H9 (cell line): ENCODE measurements around the gene ZNF423. TPM values are rescaled to one million over a fixed set of nuclear protein-coding genes. Genes with fewer than 3 reads are reported as not detected.

Source experiments
- DNase-seq: peaks from one replicate; pipeline ENCODE4 v3.0.0-alpha.2; 2017
- H2AFZ ChIP-seq: one replicate; pipeline ENCODE4 v1.6.1; 2013; ENCODE audit warnings: mild to moderate bottlenecking, low read length, control low read depth, moderate library complexity
- H2AK5ac ChIP-seq: 2 replicates; pipeline ENCODE4 v1.6.1; 2013; ENCODE audit warnings: low read length, control low read depth, mixed read lengths; ENCODE audit not compliant: insufficient read length
- H2BK120ac ChIP-seq: one replicate; pipeline ENCODE4 v1.6.1; 2013; ENCODE audit warnings: low read depth, mild to moderate bottlenecking, low read length, control low read depth, inconsistent platforms; ENCODE audit not compliant: poor library complexity, severe bottlenecking
- H2BK12ac ChIP-seq: 2 replicates; pipeline ENCODE4 v1.6.1; 2013; ENCODE audit warnings: low read length, control low read depth, mixed read lengths, low read depth; ENCODE audit not compliant: insufficient read length
- H2BK15ac ChIP-seq: 2 replicates; pipeline ENCODE4 v1.6.1; 2013; ENCODE audit warnings: low read depth, low read length, control low read depth
- H2BK20ac ChIP-seq: one replicate; pipeline ENCODE4 v1.6.1; 2013; ENCODE audit warnings: low read depth, mild to moderate bottlenecking, low read length, control low read depth, inconsistent platforms; ENCODE audit not compliant: poor library complexity, severe bottlenecking
- H2BK5ac ChIP-seq: 2 replicates; pipeline ENCODE4 v1.6.1; 2013; ENCODE audit warnings: low read length, control low read depth, mixed read lengths; ENCODE audit not compliant: insufficient read length
- H3K14ac ChIP-seq: 2 replicates; pipeline ENCODE4 v1.6.1; 2013; ENCODE audit warnings: low read length, control low read depth; ENCODE audit not compliant: insufficient read depth
- H3K18ac ChIP-seq: 2 replicates; pipeline ENCODE4 v1.6.1; 2013; ENCODE audit warnings: low read depth, mild to moderate bottlenecking, mixed read lengths, low read length, control low read depth; ENCODE audit not compliant: insufficient read length
- H3K23ac ChIP-seq: 2 replicates; pipeline ENCODE4 v1.6.1; 2013; ENCODE audit warnings: low read length, control low read depth, mixed read lengths, low read depth; ENCODE audit not compliant: insufficient read length
- H3K23me2 ChIP-seq: 2 replicates; pipeline ENCODE4 v1.6.1; 2013; ENCODE audit warnings: low read depth, mild to moderate bottlenecking, mixed read lengths, low read length, control low read depth; ENCODE audit not compliant: insufficient read length, poor library complexity, severe bottlenecking
- H3K27ac ChIP-seq: 2 replicates; pipeline ENCODE4 v1.5.1; 2013; ENCODE audit warnings: low read length, control low read depth, mixed read lengths, low read depth; ENCODE audit not compliant: insufficient read length
- H3K27me3 ChIP-seq: 2 replicates; pipeline ENCODE4 v1.6.1; 2013; ENCODE audit warnings: low read length, control low read depth, inconsistent platforms; ENCODE audit not compliant: insufficient read depth
- H3K4ac ChIP-seq: 2 replicates; pipeline ENCODE4 v1.6.1; 2013; ENCODE audit warnings: low read depth, mild to moderate bottlenecking, control low read depth, inconsistent platforms, low read length, moderate library complexity
- H3K4me1 ChIP-seq: 2 replicates; pipeline ENCODE4 v1.6.1; 2013; ENCODE audit warnings: low read length, control low read depth, inconsistent platforms; ENCODE audit not compliant: insufficient read depth
- H3K4me2 ChIP-seq: 2 replicates; pipeline ENCODE4 v1.6.1; 2013; ENCODE audit warnings: low read length, control low read depth, mixed read lengths; ENCODE audit not compliant: insufficient read length, insufficient read depth
- H3K56ac ChIP-seq: 2 replicates; pipeline ENCODE4 v1.6.1; 2013; ENCODE audit warnings: low read depth, mild to moderate bottlenecking, mixed read lengths, low read length, control low read depth; ENCODE audit not compliant: insufficient read length
- H3K79me1 ChIP-seq: 2 replicates; pipeline ENCODE4 v1.6.1; 2013; ENCODE audit warnings: low read depth, mild to moderate bottlenecking, moderate library complexity, low read length, control low read depth, inconsistent platforms; ENCODE audit not compliant: insufficient read depth, poor library complexity, severe bottlenecking
- H3K79me2 ChIP-seq: 2 replicates; pipeline ENCODE4 v1.6.1; 2013; ENCODE audit warnings: low read length, control low read depth, inconsistent platforms; ENCODE audit not compliant: insufficient read depth
- H3K9ac ChIP-seq: 2 replicates; pipeline ENCODE4 v1.6.1; 2013; ENCODE audit warnings: low read length, control low read depth, mixed read lengths; ENCODE audit not compliant: insufficient read length; ENCODE audit errors: extremely low read depth
- H3K9me3 ChIP-seq: one replicate; pipeline ENCODE4 v1.6.1; 2013; ENCODE audit warnings: low read depth, low read length, inconsistent platforms; ENCODE audit not compliant: control insufficient read depth
- H3T11ph ChIP-seq: one replicate; pipeline ENCODE4 v1.6.1; 2013; ENCODE audit warnings: mild to moderate bottlenecking, low read length, control low read depth, inconsistent platforms
- H4K20me1 ChIP-seq: one replicate; pipeline ENCODE4 v1.6.1; 2013; ENCODE audit not compliant: control insufficient read depth, insufficient read length, insufficient read depth
- H4K5ac ChIP-seq: 2 replicates; pipeline ENCODE4 v1.6.1; 2013; ENCODE audit warnings: low read depth, mild to moderate bottlenecking, mixed read lengths, low read length, control low read depth; ENCODE audit not compliant: insufficient read length
- H4K8ac ChIP-seq: replicated peaks from 2 replicates; pipeline ENCODE4 v1.6.1; 2013; ENCODE audit warnings: low read length, control low read depth, mixed read lengths, low read depth; ENCODE audit not compliant: insufficient read length
- H4K91ac ChIP-seq: 2 replicates; pipeline ENCODE4 v1.6.1; 2013; ENCODE audit warnings: low read depth, mild to moderate bottlenecking, moderate library complexity, mixed read lengths, low read length, control low read depth; ENCODE audit not compliant: insufficient read length
- H3K27ac Mint-ChIP-seq, 3 experiments: 2 replicates in 2 of 3; 3 replicates in 1 of 3; pipeline ENCODE4 v1.8.0; 2020 to 2021; ENCODE audit warnings: mixed read lengths in 3 of 3, mild to moderate bottlenecking in 1 of 3, moderate library complexity in 1 of 3
- H3K27me3 Mint-ChIP-seq: 2 replicates; pipeline ENCODE4 v1.8.0; 2021; ENCODE audit warnings: low read depth, mild to moderate bottlenecking, moderate library complexity, mixed read lengths
- H3K36me3 Mint-ChIP-seq, 3 experiments: 2 replicates in 2 of 3; 3 replicates in 1 of 3; pipeline ENCODE4 v1.8.0; 2020 to 2021; ENCODE audit warnings: low read depth in 3 of 3, mixed read lengths in 3 of 3; ENCODE audit not compliant: insufficient read depth in 1 of 3
- H3K4me1 Mint-ChIP-seq, 2 experiments: 2 replicates each; pipeline ENCODE4 v1.8.0; 2020; ENCODE audit warnings: mixed read lengths in 2 of 2
- H3K4me3 Mint-ChIP-seq, 2 experiments: 2 replicates in 1 of 2; 3 replicates in 1 of 2; pipeline ENCODE4 v1.8.0; 2020 to 2021; ENCODE audit warnings: mild to moderate bottlenecking in 2 of 2, mixed read lengths in 2 of 2, moderate library complexity in 1 of 2
- H3K9me3 Mint-ChIP-seq, 2 experiments: 2 replicates in 1 of 2; 3 replicates in 1 of 2; pipeline ENCODE4 v1.8.0; 2020; ENCODE audit warnings: mild to moderate bottlenecking in 2 of 2, mixed read lengths in 2 of 2, moderate library complexity in 1 of 2
- CTCF ChIP-seq: fragments of 200-600 bp; sonication (generic); conservative IDR thresholded peaks from 3 replicates; pipeline ENCODE4 v1.8.0; 2021; ENCODE audit warnings: antibody characterized with exemption, mild to moderate bottlenecking
- whole genome bisulfite sequencing: extraction: QIAGEN DNeasy Blood & Tissue Kit; methylation state at CpG from one replicate; pipeline ENCODE4 v1.1.7; 2013; ENCODE audit warnings: missing lambda C conversion rate, low lambda C conversion rate, mixed read lengths; ENCODE audit not compliant: insufficient read length; ENCODE audit errors: extremely low coverage; 5-methylcytosine and 5-hydroxymethylcytosine counted together
- total RNA-seq: library from RNA; stranded (reverse); gene quantifications from 2 replicates; pipeline ENCODE4 v1.2.1, GENCODE V29; 2021

Gene ZNF423
- total RNA-seq, 1 experiment from 2014 or later: 51.5 TPM

- peaks cover 5% of the 10 kb centered on the region; the same call in 1 of the 2 replicates for H3K4me1 ChIP-seq
- WGBS: no CpG with 5 or more reads among the region's 5 CpGs
Measured at GRCh38 chr16:49852279-49852678, 3.6 kb downstream of the ZNF423 start.

More at GRCh38 chr16:49852279-49852678, 3.6 kb downstream of the ZNF423 start:
- peaks cover 68 to 70% of the 10 kb centered on the region in 2 experiments for H3K4me1 Mint-ChIP-seq
- Histone ChIP-seq H3K18ac (no peak overlapping the region), H4K5ac (no peak overlapping the region), H4K91ac (no peak overlapping the region), H3K4ac (no peak overlapping the region), H3K79me1 (peaks cover 10% of the 10 kb centered on the region), H2AFZ (no peak overlapping the region), H2BK5ac (no peak overlapping the region), H4K8ac (no peak overlapping the region), H2BK15ac (no peak overlapping the region), H3K23me2 (peaks cover 13% of the 10 kb centered on the region), H3K9ac (no peak overlapping the region), H2BK12ac (no peak overlapping the region), H3K9me3 (no peaks in the 10 kb centered on the region), H3T11ph (no peak overlapping the region), H2BK20ac (no peak overlapping the region), H3K27me3 (no peaks in the 10 kb centered on the region), H3K14ac (no peak overlapping the region), H3K56ac (no peak overlapping the region), H2AK5ac (no peak overlapping the region), H4K20me1 (no peaks in the 10 kb centered on the region), H3K79me2 (peaks cover 40% of the 10 kb centered on the region; the same call in 1 of the 2 replicates), H3K27ac (no peak overlapping the region), H3K23ac (no peak overlapping the region), H2BK120ac (no peak overlapping the region), H3K4me2 (peak overlapping the region; percentile 0)
- DNase-seq: no peak
- H3K27ac Mint-ChIP-seq: no peak overlapping the region
- no peaks in the 10 kb centered on the region for H3K9me3 Mint-ChIP-seq
- TF ChIP-seq CTCF: no peak
- H3K36me3 Mint-ChIP-seq: peaks cover 0 to 24% (median 0%) of the 10 kb centered on the region in 3 experiments; a peak in 2 of 7 replicates
- H3K27me3 Mint-ChIP-seq: no peaks in the 10 kb centered on the region; the same call in 1 of the 2 replicates
- H3K4me3 Mint-ChIP-seq: peak overlapping the region in 1 of 2 experiments; percentile 71; a peak in 4 of 5 replicates
